Measurements from ENCODE around the gene LDHAL6A. TPM values are rescaled to one million over a fixed set of nuclear protein-coding genes. Genes with fewer than 3 reads are reported as not detected.

The LDHAL6A gene
- total RNA-seq, 1 experiment from 2014 or later = not detected

GRCh38 chr11:18438691-18439090, 17.0 kb upstream of the LDHAL6A start (continued):
- no peak for TF ChIP-seq POLR2A (IDR thresholded peaks at IDR 0.05; ENCODE audit: borderline replicate concordance, extremely low read depth, insufficient read depth, insufficient read length)
- TF ChIP-seq, protein P1, sequence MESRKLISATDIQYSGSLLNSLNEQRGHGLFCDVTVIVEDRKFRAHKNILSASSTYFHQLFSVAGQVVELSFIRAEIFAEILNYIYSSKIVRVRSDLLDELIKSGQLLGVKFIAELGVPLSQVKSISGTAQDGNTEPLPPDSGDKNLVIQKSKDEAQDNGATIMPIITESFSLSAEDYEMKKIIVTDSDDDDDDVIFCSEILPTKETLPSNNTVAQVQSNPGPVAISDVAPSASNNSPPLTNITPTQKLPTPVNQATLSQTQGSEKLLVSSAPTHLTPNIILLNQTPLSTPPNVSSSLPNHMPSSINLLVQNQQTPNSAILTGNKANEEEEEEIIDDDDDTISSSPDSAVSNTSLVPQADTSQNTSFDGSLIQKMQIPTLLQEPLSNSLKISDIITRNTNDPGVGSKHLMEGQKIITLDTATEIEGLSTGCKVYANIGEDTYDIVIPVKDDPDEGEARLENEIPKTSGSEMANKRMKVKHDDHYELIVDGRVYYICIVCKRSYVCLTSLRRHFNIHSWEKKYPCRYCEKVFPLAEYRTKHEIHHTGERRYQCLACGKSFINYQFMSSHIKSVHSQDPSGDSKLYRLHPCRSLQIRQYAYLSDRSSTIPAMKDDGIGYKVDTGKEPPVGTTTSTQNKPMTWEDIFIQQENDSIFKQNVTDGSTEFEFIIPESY (IDR thresholded peaks at IDR 0.05; ENCODE audit: extremely low read depth, insufficient replicate concordance, low read length) = no peak
- TF ChIP-seq, protein P2, sequence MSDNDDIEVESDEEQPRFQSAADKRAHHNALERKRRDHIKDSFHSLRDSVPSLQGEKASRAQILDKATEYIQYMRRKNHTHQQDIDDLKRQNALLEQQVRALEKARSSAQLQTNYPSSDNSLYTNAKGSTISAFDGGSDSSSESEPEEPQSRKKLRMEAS (IDR thresholded peaks at IDR 0.05) = no peak

DNA sequence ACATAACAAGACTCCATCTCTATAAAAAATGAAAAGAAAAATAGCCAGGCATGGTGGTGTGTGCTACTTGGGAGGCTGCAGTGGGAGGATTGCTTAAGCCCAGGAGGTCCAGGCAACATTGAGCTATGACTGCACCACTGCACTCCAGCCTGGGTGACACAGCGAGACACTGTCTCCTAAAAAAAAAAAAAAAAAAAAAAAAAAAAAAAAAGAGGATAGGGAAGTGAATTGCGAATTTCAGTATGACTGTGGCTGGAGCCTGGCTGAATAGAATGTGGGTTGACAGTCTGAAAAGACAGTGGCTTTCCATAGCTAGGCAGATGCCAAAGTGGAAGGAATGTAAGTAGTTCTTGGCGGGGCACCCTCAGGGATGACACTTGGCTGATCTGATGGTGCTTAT, 6.4 kb upstream of the LDHAL6A start:
- TF ChIP-seq POLR2AphosphoS5 (IDR thresholded peaks at IDR 0.05; ENCODE audit: low read depth, low read length) (no peak), ZNF274 (IDR thresholded peaks at IDR 0.05; ENCODE audit: low read depth, low read length) (no peak), EZH2phosphoT487 (IDR thresholded peaks at IDR 0.05; ENCODE audit: borderline replicate concordance) (no peak), RAD21 (IDR thresholded peaks at IDR 0.05; ENCODE audit: low read depth) (no peak), FOSL1 (IDR thresholded peaks at IDR 0.05; ENCODE audit: low read depth) (no peak)
- TF ChIP-seq, protein P3, sequence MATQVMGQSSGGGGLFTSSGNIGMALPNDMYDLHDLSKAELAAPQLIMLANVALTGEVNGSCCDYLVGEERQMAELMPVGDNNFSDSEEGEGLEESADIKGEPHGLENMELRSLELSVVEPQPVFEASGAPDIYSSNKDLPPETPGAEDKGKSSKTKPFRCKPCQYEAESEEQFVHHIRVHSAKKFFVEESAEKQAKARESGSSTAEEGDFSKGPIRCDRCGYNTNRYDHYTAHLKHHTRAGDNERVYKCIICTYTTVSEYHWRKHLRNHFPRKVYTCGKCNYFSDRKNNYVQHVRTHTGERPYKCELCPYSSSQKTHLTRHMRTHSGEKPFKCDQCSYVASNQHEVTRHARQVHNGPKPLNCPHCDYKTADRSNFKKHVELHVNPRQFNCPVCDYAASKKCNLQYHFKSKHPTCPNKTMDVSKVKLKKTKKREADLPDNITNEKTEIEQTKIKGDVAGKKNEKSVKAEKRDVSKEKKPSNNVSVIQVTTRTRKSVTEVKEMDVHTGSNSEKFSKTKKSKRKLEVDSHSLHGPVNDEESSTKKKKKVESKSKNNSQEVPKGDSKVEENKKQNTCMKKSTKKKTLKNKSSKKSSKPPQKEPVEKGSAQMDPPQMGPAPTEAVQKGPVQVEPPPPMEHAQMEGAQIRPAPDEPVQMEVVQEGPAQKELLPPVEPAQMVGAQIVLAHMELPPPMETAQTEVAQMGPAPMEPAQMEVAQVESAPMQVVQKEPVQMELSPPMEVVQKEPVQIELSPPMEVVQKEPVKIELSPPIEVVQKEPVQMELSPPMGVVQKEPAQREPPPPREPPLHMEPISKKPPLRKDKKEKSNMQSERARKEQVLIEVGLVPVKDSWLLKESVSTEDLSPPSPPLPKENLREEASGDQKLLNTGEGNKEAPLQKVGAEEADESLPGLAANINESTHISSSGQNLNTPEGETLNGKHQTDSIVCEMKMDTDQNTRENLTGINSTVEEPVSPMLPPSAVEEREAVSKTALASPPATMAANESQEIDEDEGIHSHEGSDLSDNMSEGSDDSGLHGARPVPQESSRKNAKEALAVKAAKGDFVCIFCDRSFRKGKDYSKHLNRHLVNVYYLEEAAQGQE (IDR thresholded peaks at IDR 0.05; ENCODE audit: low read depth) = no peak
- Histone ChIP-seq H3K9me2 (ENCODE audit: insufficient read depth) (no peaks in the 10 kb centered on the region), H3K36me3 (ENCODE audit: control insufficient read depth in 1 of 2, insufficient read depth in 2 of 2, low read length in 2 of 2) (no peaks in the 10 kb centered on the region), H3K9me3 (ENCODE audit: control insufficient read depth in 1 of 2, insufficient read depth in 1 of 2, low read depth in 1 of 2, low read length in 2 of 2) (no peaks in the 10 kb centered on the region), H3K27me3 (ENCODE audit: insufficient read depth, low read length) (no peaks in the 10 kb centered on the region), H3K9ac (ENCODE audit: low read length) (no peak overlapping the region), H3K27ac (ENCODE audit: low read depth, low read length) (no peak overlapping the region), H3K4me2 (ENCODE audit: low read length) (no peak overlapping the region), H3K4me1 (ENCODE audit: control insufficient read depth in 1 of 2, insufficient read depth in 2 of 2, low read length in 2 of 2) (no peaks in the 10 kb centered on the region), H3K4me3 (replicated peaks in 1 of 2; ENCODE audit: low read depth in 1 of 2, low read length in 2 of 2) (no peak overlapping the region), H4K20me1 (ENCODE audit: insufficient read depth) (no peaks in the 10 kb centered on the region), H2AFZ (ENCODE audit: low read depth, low read length, poor library complexity, severe bottlenecking) (no peak overlapping the region), H3K79me2 (ENCODE audit: insufficient read depth, low read length) (no peaks in the 10 kb centered on the region)
- ChIA-PET POLR2A (no interaction called here), RAD21 (ENCODE audit: low non-redundant PET in 1 of 2, low total read pairs in 2 of 2, uncharacterized antibody in 2 of 2, unreplicated experiment in 2 of 2) (no interaction called here), CTCF (no interaction called here)
- DNase-seq (ENCODE audit: low read depth, low spot score) (no peak), ATAC-seq (no peak)
- intact Hi-C loops (cut with micrococcal nuclease) = no loop called here
- no TSS peak for BruUV-seq (replicated peaks)
